ENCODE results near the gene TEX264.

The TEX264 gene

DNA sequence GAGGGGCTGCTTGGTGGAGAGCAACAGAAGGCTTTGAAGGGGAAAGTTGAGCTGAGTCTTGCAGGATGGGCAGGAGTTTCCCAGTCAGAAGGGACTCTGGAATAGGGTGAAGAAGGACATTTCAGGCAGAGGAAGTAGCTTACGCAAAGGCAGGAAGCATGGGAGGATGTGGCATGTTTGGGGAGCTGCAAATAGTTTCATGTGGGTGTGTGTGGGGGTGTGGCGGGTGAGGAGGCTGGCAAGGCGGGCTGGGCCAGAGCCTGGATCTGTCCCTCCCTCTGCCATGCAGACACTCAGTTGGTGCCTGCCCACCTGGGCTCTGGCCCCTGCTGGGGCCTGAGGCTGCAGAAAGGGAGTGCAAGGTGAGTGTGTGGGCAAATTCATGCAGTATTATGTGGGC, 10.4 kb downstream of the TEX264 start:
- peaks cover 13% of the 10 kb centered on the region; the same call in 1 of the 2 replicates for H3K36me3 ChIP-seq (ENCODE audit: insufficient read depth, low read length)
- no peak overlapping the region for H2AFZ ChIP-seq (ENCODE audit: low read length)
- H3K4me1 ChIP-seq (ENCODE audit: insufficient read depth, low read length, poor library complexity, severe bottlenecking) = peaks cover 72% of the 10 kb centered on the region
- H3K9ac ChIP-seq (ENCODE audit: low read depth, low read length, poor library complexity, severe bottlenecking) = peak overlapping the region; percentile 66
- peak overlapping the region; percentile 64 for H3K4me3 ChIP-seq (ENCODE audit: low read length, poor library complexity, severe bottlenecking)
- no peaks in the 10 kb centered on the region for H3K9me2 ChIP-seq (replicated peaks; ENCODE audit: low read depth, low read length)
- H3K79me2 ChIP-seq (ENCODE audit: insufficient read depth, low read length) = peaks cover 73% of the 10 kb centered on the region
- peaks cover 3% of the 10 kb centered on the region for H4K20me1 ChIP-seq (ENCODE audit: insufficient read depth, low read length, poor library complexity, severe bottlenecking)
- no peaks in the 10 kb centered on the region; the same call in 1 of the 2 replicates for H3F3A ChIP-seq (ENCODE audit: low read depth)
- peak overlapping the region; percentile 89 for H3K4me2 ChIP-seq (ENCODE audit: low read depth, low read length, poor library complexity, severe bottlenecking)
- H3K9me3 ChIP-seq (ENCODE audit: insufficient read depth, low read depth, low read length) = no peaks in the 10 kb centered on the region
- TF ChIP-seq EZH2phosphoT487 (IDR thresholded peaks at IDR 0.05; ENCODE audit: borderline replicate concordance) = no peak
- TF ChIP-seq, protein P1, sequence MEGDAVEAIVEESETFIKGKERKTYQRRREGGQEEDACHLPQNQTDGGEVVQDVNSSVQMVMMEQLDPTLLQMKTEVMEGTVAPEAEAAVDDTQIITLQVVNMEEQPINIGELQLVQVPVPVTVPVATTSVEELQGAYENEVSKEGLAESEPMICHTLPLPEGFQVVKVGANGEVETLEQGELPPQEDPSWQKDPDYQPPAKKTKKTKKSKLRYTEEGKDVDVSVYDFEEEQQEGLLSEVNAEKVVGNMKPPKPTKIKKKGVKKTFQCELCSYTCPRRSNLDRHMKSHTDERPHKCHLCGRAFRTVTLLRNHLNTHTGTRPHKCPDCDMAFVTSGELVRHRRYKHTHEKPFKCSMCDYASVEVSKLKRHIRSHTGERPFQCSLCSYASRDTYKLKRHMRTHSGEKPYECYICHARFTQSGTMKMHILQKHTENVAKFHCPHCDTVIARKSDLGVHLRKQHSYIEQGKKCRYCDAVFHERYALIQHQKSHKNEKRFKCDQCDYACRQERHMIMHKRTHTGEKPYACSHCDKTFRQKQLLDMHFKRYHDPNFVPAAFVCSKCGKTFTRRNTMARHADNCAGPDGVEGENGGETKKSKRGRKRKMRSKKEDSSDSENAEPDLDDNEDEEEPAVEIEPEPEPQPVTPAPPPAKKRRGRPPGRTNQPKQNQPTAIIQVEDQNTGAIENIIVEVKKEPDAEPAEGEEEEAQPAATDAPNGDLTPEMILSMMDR (conservative IDR thresholded peaks at IDR 0.05; ENCODE audit: low read length) = no peak
- H3K27me3 ChIP-seq (ENCODE audit: insufficient read depth, low read length, poor library complexity, severe bottlenecking) = no peaks in the 10 kb centered on the region

DNA sequence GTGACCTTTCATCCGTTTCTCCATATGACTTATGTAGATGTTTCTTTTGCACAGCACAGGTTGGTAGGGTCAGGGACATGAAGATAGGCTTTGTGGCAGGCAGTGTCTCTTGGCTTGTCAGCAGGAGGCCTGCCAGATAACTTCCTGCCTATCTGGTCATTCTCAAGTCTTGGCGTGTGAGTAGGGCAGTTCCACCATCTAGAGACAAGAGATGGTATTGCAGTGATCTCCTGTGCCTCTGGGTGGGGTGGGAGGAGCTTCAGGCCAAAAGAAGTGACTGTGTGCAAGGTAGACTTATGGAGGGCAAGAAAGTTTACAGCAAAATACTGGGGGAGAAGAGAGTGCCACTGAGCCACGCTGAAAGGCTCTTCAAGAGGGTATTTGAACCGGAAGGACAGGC, 11.0 kb downstream of the TEX264 start:
- H3K9ac ChIP-seq (ENCODE audit: low read depth, low read length, poor library complexity, severe bottlenecking) = peak overlapping the region; percentile 66
- H3K9me2 ChIP-seq (replicated peaks; ENCODE audit: low read depth, low read length) = no peaks in the 10 kb centered on the region
- no peak for TF ChIP-seq EZH2phosphoT487 (IDR thresholded peaks at IDR 0.05; ENCODE audit: borderline replicate concordance)
- TF ChIP-seq, protein P1 (conservative IDR thresholded peaks at IDR 0.05; ENCODE audit: low read length) = peak; percentile 93
- peaks cover 13% of the 10 kb centered on the region; the same call in 1 of the 2 replicates for H3K36me3 ChIP-seq (ENCODE audit: insufficient read depth, low read length)
- H3F3A ChIP-seq (ENCODE audit: low read depth) = no peaks in the 10 kb centered on the region; the same call in 1 of the 2 replicates
- peaks cover 71% of the 10 kb centered on the region for H3K4me1 ChIP-seq (ENCODE audit: insufficient read depth, low read length, poor library complexity, severe bottlenecking)
- H4K20me1 ChIP-seq (ENCODE audit: insufficient read depth, low read length, poor library complexity, severe bottlenecking) = peaks cover 3% of the 10 kb centered on the region
- H3K27me3 ChIP-seq (ENCODE audit: insufficient read depth, low read length, poor library complexity, severe bottlenecking) = no peaks in the 10 kb centered on the region
- peaks cover 72% of the 10 kb centered on the region for H3K79me2 ChIP-seq (ENCODE audit: insufficient read depth, low read length)
- no peaks in the 10 kb centered on the region for H3K9me3 ChIP-seq (ENCODE audit: insufficient read depth, low read depth, low read length)
- peak overlapping the region; percentile 64 for H3K4me3 ChIP-seq (ENCODE audit: low read length, poor library complexity, severe bottlenecking)
- H3K4me2 ChIP-seq (ENCODE audit: low read depth, low read length, poor library complexity, severe bottlenecking) = peak overlapping the region; percentile 89
- H2AFZ ChIP-seq (ENCODE audit: low read length) = no peak overlapping the region

DNA sequence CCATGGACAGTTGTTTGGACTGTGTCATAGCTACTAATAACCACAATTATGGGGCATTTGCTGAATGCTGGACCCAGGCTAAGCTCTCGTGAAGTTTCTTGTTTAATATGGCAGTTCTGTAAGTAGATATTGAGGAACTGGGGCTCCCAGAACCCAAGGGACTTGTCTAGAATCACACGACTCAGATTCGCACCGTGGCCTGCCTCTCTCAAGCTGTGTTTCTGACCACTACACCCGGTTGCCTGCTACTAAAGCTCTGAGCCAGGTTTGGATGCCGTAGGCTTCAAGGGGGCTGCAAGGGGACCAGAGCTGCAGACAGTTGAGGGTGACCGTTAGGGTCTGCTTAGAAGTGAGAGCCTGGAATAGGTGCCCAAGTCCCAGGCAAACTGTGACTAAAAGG, 11.5 kb downstream of the TEX264 start:
- no peaks in the 10 kb centered on the region for H3K27me3 ChIP-seq (ENCODE audit: insufficient read depth, low read length, poor library complexity, severe bottlenecking)
- H4K20me1 ChIP-seq (ENCODE audit: insufficient read depth, low read length, poor library complexity, severe bottlenecking) = peaks cover 3% of the 10 kb centered on the region
- H3K9ac ChIP-seq (ENCODE audit: low read depth, low read length, poor library complexity, severe bottlenecking) = peak overlapping the region; percentile 24
- no peak overlapping the region for H3K4me3 ChIP-seq (ENCODE audit: low read length, poor library complexity, severe bottlenecking)
- TF ChIP-seq, protein P1 (conservative IDR thresholded peaks at IDR 0.05; ENCODE audit: low read length) = no peak
- TF ChIP-seq EZH2phosphoT487 (IDR thresholded peaks at IDR 0.05; ENCODE audit: borderline replicate concordance) = no peak
- H3K9me2 ChIP-seq (replicated peaks; ENCODE audit: low read depth, low read length) = no peaks in the 10 kb centered on the region
- H3K4me2 ChIP-seq (ENCODE audit: low read depth, low read length, poor library complexity, severe bottlenecking) = peak overlapping the region; percentile 89
- H3K9me3 ChIP-seq (ENCODE audit: insufficient read depth, low read depth, low read length) = no peaks in the 10 kb centered on the region
- H3F3A ChIP-seq (ENCODE audit: low read depth) = no peaks in the 10 kb centered on the region; the same call in 1 of the 2 replicates
- H3K79me2 ChIP-seq (ENCODE audit: insufficient read depth, low read length) = peaks cover 72% of the 10 kb centered on the region
- H2AFZ ChIP-seq (ENCODE audit: low read length) = no peak overlapping the region
- peaks cover 13% of the 10 kb centered on the region; the same call in 1 of the 2 replicates for H3K36me3 ChIP-seq (ENCODE audit: insufficient read depth, low read length)
- peaks cover 74% of the 10 kb centered on the region for H3K4me1 ChIP-seq (ENCODE audit: insufficient read depth, low read length, poor library complexity, severe bottlenecking)

All from Loucy (cell line).